ENCODE measurements around the gene GCNT2. TPM values are rescaled to one million over a fixed set of nuclear protein-coding genes. Genes with fewer than 3 reads are reported as not detected.
A peak's percentile ranks its signal among the peaks of the same experiment; 100 is the strongest.
"Not testable (repeated sequence)": the region's sequence is repeated elsewhere in the genome, so short reads cannot be mapped to it uniquely, and the experiment has no call there.

Gene GCNT2
- total RNA-seq, 1 experiment from 2014 or later: 51.2 TPM

GRCh38 chr6:10598084-10598960 is 77.2 kb downstream of the GCNT2 start (continued):
- TF ChIP-seq CREB1 (CRISPR knock-in tag; IDR thresholded peaks at IDR 0.05): no peak

- ATAC-seq: peak; percentile 38; the same call in 1 of the 2 replicates
- ChIA-PET POLR2A (interaction anchor here (1.0 to 1.5 kb wide), 2 partner anchors 23 to 43 kb away, joined by 4 to 5 read pairs; no protein-coding TSS in a partner anchor), CTCF (interaction anchor here (0.6 kb wide), 2 partner anchors 76 to 89 kb away, joined by 3 read pairs; no protein-coding TSS in a partner anchor)
- no peaks in the 10 kb centered on the region for H3K27me3 Mint-ChIP-seq (ENCODE audit: low read depth)
- no peak overlapping the region for H3K4me3 Mint-ChIP-seq
- peak overlapping the region; percentile 82 for H3K27ac Mint-ChIP-seq
- TF ChIP-seq MXD4 (CRISPR knock-in tag; IDR thresholded peaks at IDR 0.05; ENCODE audit: borderline replicate concordance) (no peak), ZNF121 (CRISPR knock-in tag; IDR thresholded peaks at IDR 0.05) (no peak), ZNF512 (CRISPR knock-in tag; IDR thresholded peaks at IDR 0.05; ENCODE audit: borderline replicate concordance) (no peak), KAT7 (CRISPR knock-in tag; IDR thresholded peaks at IDR 0.05; ENCODE audit: borderline replicate concordance) (no peak), MAX (CRISPR knock-in tag; IDR thresholded peaks at IDR 0.05) (no peak), CREB1 (CRISPR knock-in tag; IDR thresholded peaks at IDR 0.05) (no peak), JAZF1 (CRISPR knock-in tag; IDR thresholded peaks at IDR 0.05) (no peak), E2F4 (CRISPR knock-in tag; IDR thresholded peaks at IDR 0.05; ENCODE audit: borderline replicate concordance, low read depth) (no peak), ZMAT4 (CRISPR knock-in tag; IDR thresholded peaks at IDR 0.05) (no peak), FOXJ3 (CRISPR knock-in tag; IDR thresholded peaks at IDR 0.05; ENCODE audit: borderline replicate concordance) (no peak), ATF3 (CRISPR knock-in tag; conservative IDR thresholded peaks at IDR 0.05) (no peak), HMGA2 (CRISPR knock-in tag; IDR thresholded peaks at IDR 0.05) (no peak)
- no peak for DNase-seq (ENCODE audit: low spot score)
- no peaks in the 10 kb centered on the region for H3K36me3 Mint-ChIP-seq
- no peaks in the 10 kb centered on the region for H3K9me3 Mint-ChIP-seq
- peaks cover 82% of the 10 kb centered on the region for H3K4me1 Mint-ChIP-seq
These were observed 77.9 kb downstream of the GCNT2 start for GRCh38 chr6:10599046-10599445.

- H3K4me3 Mint-ChIP-seq; DNase-seq (ENCODE audit: low spot score): not testable (repeated sequence)
These were observed 79.5 kb downstream of the GCNT2 start for GRCh38 chr6:10600681-10601080.

GRCh38 chr6:10603219-10603618 is 82.1 kb downstream of the GCNT2 start:
- ChIA-PET CTCF (no interaction called here), POLR2A (no interaction called here)
- Mint-ChIP-seq H3K4me1 (peaks cover 40% of the 10 kb centered on the region), H3K9me3 (peaks cover under 1% of the 10 kb centered on the region), H3K4me3 (no peak overlapping the region), H3K27me3 (ENCODE audit: low read depth) (no peaks in the 10 kb centered on the region), H3K27ac (peak overlapping the region; percentile 75), H3K36me3 (peaks cover 15% of the 10 kb centered on the region)
- ATAC-seq (no peak), DNase-seq (ENCODE audit: low spot score) (no peak)
- TF ChIP-seq ZNF263 (CRISPR knock-in tag; IDR thresholded peaks at IDR 0.05; ENCODE audit: low read depth): no peak
- no peak for TF ChIP-seq ATF1 (CRISPR knock-in tag; IDR thresholded peaks at IDR 0.05)
- TF ChIP-seq MXD4 (CRISPR knock-in tag; IDR thresholded peaks at IDR 0.05; ENCODE audit: borderline replicate concordance): no peak
- TF ChIP-seq TEAD1 (CRISPR knock-in tag; IDR thresholded peaks at IDR 0.05): no peak
- TF ChIP-seq CREB1 (CRISPR knock-in tag; IDR thresholded peaks at IDR 0.05): no peak
- no peak for TF ChIP-seq ZNF416 (CRISPR knock-in tag; IDR thresholded peaks at IDR 0.05)
- no peak for TF ChIP-seq CTCF (IDR thresholded peaks at IDR 0.05)
- no peak for TF ChIP-seq ARID4B (CRISPR knock-in tag; IDR thresholded peaks at IDR 0.05; ENCODE audit: borderline replicate concordance)
- TF ChIP-seq PRRX2 (CRISPR knock-in tag; IDR thresholded peaks at IDR 0.05): no peak

More at GRCh38 chr6:10600681-10601080, 79.5 kb downstream of the GCNT2 start:
- peaks cover 65% of the 10 kb centered on the region for H3K4me1 Mint-ChIP-seq
- ATAC-seq; H3K27ac Mint-ChIP-seq; H3K9me3 Mint-ChIP-seq; CTCF ChIA-PET; H3K27me3 Mint-ChIP-seq (ENCODE audit: low read depth); H3K36me3 Mint-ChIP-seq: not testable (repeated sequence)
- POLR2A ChIA-PET: interaction anchor here (1.5 kb wide), 1 partner anchor 45 kb away, joined by 4 read pairs; no protein-coding TSS in a partner anchor
